Measurements from ENCODE around the gene REG3G.

DNA sequence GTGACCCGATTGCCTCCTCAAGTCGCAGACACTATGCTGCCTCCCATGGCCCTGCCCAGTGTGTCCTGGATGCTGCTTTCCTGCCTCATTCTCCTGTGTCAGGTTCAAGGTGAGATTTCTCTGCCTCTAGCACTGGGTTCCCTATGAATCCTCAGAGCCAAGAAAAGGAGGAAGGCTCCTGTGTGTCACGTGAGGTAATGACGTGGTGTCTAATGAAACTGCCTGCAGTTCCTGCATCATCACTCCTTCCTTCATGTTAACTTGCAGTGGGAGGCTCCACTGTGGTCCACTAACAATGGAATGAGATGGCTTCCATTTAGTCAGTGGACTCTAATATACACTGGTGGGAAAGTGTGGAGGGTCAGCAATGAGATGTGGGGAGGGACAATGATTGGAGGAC, 559 bp downstream of the REG3G start:
- TF ChIP-seq POLR2AphosphoS5 (IDR thresholded peaks at IDR 0.05; ENCODE audit: low read depth, low read length) (no peak), REST (IDR thresholded peaks at IDR 0.05; ENCODE audit: insufficient read depth in 1 of 2, low read depth in 2 of 2, low read length in 2 of 2) (no peak), SIN3A (IDR thresholded peaks at IDR 0.05; ENCODE audit: borderline replicate concordance, insufficient read depth, low read length) (no peak), TAF1 (IDR thresholded peaks at IDR 0.05; ENCODE audit: borderline replicate concordance, insufficient read depth, low read length) (no peak), FOXP2 (optimal IDR thresholded peaks at IDR 0.05; ENCODE audit: borderline replicate concordance, extremely low read depth, extremely low read length, insufficient read depth) (no peak)

All from PFSK-1 (cell line).